ENCODE results near the gene UBE2M.

The UBE2M gene

GRCh38 chr19:58569943-58570670 is 11.7 kb upstream of the UBE2M start:
- Histone ChIP-seq H3K36me3 (ENCODE audit: low read length) (no peaks in the 10 kb centered on the region), H3K27ac (ENCODE audit: low read depth, low read length) (no peak overlapping the region), H3K9ac (ENCODE audit: low read length) (no peak overlapping the region), H4K20me1 (ENCODE audit: low read depth, low read length) (no peaks in the 10 kb centered on the region), H3K4me3 (ENCODE audit: insufficient read depth, low read length, poor library complexity, severe bottlenecking) (no peak overlapping the region), H3K27me3 (ENCODE audit: low read length) (no peaks in the 10 kb centered on the region), H3K9me2 (replicated peaks; ENCODE audit: insufficient read depth, low read length) (no peaks in the 10 kb centered on the region), H2AFZ (ENCODE audit: low read depth, low read length, severe bottlenecking) (no peak overlapping the region), H3K79me2 (ENCODE audit: insufficient read depth, low read length) (no peaks in the 10 kb centered on the region), H3K4me2 (ENCODE audit: low read depth, low read length, poor library complexity, severe bottlenecking) (no peak overlapping the region), H3K9me3 (ENCODE audit: insufficient read depth, low read length) (no peaks in the 10 kb centered on the region), H3F3A (ENCODE audit: insufficient read depth) (peaks cover 18% of the 10 kb centered on the region)
- TF ChIP-seq, protein P1, sequence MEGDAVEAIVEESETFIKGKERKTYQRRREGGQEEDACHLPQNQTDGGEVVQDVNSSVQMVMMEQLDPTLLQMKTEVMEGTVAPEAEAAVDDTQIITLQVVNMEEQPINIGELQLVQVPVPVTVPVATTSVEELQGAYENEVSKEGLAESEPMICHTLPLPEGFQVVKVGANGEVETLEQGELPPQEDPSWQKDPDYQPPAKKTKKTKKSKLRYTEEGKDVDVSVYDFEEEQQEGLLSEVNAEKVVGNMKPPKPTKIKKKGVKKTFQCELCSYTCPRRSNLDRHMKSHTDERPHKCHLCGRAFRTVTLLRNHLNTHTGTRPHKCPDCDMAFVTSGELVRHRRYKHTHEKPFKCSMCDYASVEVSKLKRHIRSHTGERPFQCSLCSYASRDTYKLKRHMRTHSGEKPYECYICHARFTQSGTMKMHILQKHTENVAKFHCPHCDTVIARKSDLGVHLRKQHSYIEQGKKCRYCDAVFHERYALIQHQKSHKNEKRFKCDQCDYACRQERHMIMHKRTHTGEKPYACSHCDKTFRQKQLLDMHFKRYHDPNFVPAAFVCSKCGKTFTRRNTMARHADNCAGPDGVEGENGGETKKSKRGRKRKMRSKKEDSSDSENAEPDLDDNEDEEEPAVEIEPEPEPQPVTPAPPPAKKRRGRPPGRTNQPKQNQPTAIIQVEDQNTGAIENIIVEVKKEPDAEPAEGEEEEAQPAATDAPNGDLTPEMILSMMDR (IDR thresholded peaks at IDR 0.05; ENCODE audit: insufficient read depth, low read length, poor library complexity, severe bottlenecking): no peak
- TF ChIP-seq EZH2phosphoT487 (conservative IDR thresholded peaks at IDR 0.05; ENCODE audit: low read length): no peak

GRCh38 chr19:58569191-58569942 is 11.0 kb upstream of the UBE2M start:
- H4K20me1 ChIP-seq (ENCODE audit: low read depth, low read length): no peaks in the 10 kb centered on the region
- H3K9me3 ChIP-seq (ENCODE audit: insufficient read depth, low read length): no peaks in the 10 kb centered on the region
- no peak for TF ChIP-seq EZH2phosphoT487 (conservative IDR thresholded peaks at IDR 0.05; ENCODE audit: low read length)
- TF ChIP-seq, protein P1 (IDR thresholded peaks at IDR 0.05; ENCODE audit: insufficient read depth, low read length, poor library complexity, severe bottlenecking): no peak
- no peak overlapping the region for H3K4me2 ChIP-seq (ENCODE audit: low read depth, low read length, poor library complexity, severe bottlenecking)
- H3K27ac ChIP-seq (ENCODE audit: low read depth, low read length): no peak overlapping the region
- H3K4me3 ChIP-seq (ENCODE audit: insufficient read depth, low read length, poor library complexity, severe bottlenecking): no peak overlapping the region
- H3K9ac ChIP-seq (ENCODE audit: low read length): no peak overlapping the region
- no peaks in the 10 kb centered on the region for H3K79me2 ChIP-seq (ENCODE audit: insufficient read depth, low read length)
- peaks cover 19% of the 10 kb centered on the region for H3F3A ChIP-seq (ENCODE audit: insufficient read depth)
- no peaks in the 10 kb centered on the region for H3K27me3 ChIP-seq (ENCODE audit: low read length)
- H2AFZ ChIP-seq (ENCODE audit: low read depth, low read length, severe bottlenecking): no peak overlapping the region
- H3K36me3 ChIP-seq (ENCODE audit: low read length): no peaks in the 10 kb centered on the region
- no peaks in the 10 kb centered on the region for H3K9me2 ChIP-seq (replicated peaks; ENCODE audit: insufficient read depth, low read length)

DNA sequence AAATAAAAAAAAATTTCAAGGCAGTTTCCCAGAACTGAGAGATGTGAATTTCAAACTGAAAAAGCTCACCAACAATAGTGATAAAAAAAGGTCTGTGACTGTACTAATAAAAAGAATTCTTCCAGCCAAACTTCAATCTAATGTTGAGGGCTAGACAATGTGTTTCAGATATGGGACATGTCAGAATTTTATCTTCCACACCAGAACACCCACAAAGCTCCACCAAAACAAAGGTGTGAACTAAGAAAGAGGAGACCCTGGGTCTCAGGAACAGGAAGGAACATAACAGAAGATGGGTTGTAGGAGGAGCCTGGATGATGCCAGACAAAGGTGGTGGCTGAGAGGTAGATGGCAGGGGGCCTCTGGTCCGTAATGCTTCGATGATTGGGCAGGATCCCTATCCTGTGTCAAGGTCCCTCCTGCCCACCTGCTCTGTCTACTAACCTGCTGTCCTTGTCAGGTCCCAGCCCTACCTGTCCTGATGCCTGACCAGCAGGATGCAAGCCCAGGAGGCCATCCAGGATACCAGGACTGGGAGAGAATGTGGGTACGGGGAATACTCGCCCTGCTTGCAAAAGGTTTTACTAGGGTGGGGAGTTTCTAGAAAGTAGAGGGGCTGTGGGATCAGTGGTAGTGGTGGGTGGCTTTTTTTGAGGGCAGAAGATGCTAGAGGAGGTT is 10.2 kb upstream of the UBE2M start:
- Histone ChIP-seq H3K79me2 (ENCODE audit: insufficient read depth, low read length) (no peaks in the 10 kb centered on the region), H3K4me2 (ENCODE audit: low read depth, low read length, poor library complexity, severe bottlenecking) (no peak overlapping the region), H3F3A (ENCODE audit: insufficient read depth) (peaks cover 19% of the 10 kb centered on the region), H2AFZ (ENCODE audit: low read depth, low read length, severe bottlenecking) (no peak overlapping the region), H3K36me3 (ENCODE audit: low read length) (no peaks in the 10 kb centered on the region), H4K20me1 (ENCODE audit: low read depth, low read length) (no peaks in the 10 kb centered on the region), H3K27ac (ENCODE audit: low read depth, low read length) (no peak overlapping the region), H3K9ac (ENCODE audit: low read length) (no peak overlapping the region), H3K9me2 (replicated peaks; ENCODE audit: insufficient read depth, low read length) (no peaks in the 10 kb centered on the region), H3K9me3 (ENCODE audit: insufficient read depth, low read length) (no peaks in the 10 kb centered on the region), H3K27me3 (ENCODE audit: low read length) (no peaks in the 10 kb centered on the region), H3K4me3 (ENCODE audit: insufficient read depth, low read length, poor library complexity, severe bottlenecking) (no peak overlapping the region)
- no peak for TF ChIP-seq EZH2phosphoT487 (conservative IDR thresholded peaks at IDR 0.05; ENCODE audit: low read length)
- TF ChIP-seq, protein P1 (IDR thresholded peaks at IDR 0.05; ENCODE audit: insufficient read depth, low read length, poor library complexity, severe bottlenecking): no peak
